H7 (cell line): ENCODE data around the gene AFDN. TPM values are rescaled to one million over a fixed set of nuclear protein-coding genes. Genes with fewer than 3 reads are reported as not detected.

ENCODE experiments used
- DNase-seq: peaks from one replicate; pipeline ENCODE4 v3.0.0; 2012
- H3K27me3 ChIP-seq: 2 replicates; pipeline ENCODE4 v1.6.0; 2011; ENCODE audit warnings: mild to moderate bottlenecking, low read length; ENCODE audit not compliant: control insufficient read depth, insufficient read depth
- H3K36me3 ChIP-seq: replicated peaks from 2 replicates; pipeline ENCODE4 v1.5.1; 2011; ENCODE audit warnings: low read length; ENCODE audit not compliant: control insufficient read depth, insufficient read depth
- H3K4me3 ChIP-seq: 2 replicates; pipeline ENCODE4 v1.5.1; 2011; ENCODE audit warnings: low read depth, mild to moderate bottlenecking, control low read depth, low read length, moderate library complexity; ENCODE audit not compliant: insufficient read depth
- total RNA-seq: library from RNA; depleted of rRNA; stranded (reverse); fragments of >200 nt; shearing (Covaris generic); gene quantifications from 2 replicates; pipeline ENCODE4 v1.2.3, GENCODE V29; 2014

AFDN gene
- total RNA-seq, 1 experiment from 2014 or later: 67.6 TPM

GRCh38 chr6:167976708-167977107, 150.0 kb downstream of the AFDN start:
- Histone ChIP-seq H3K36me3 (no peaks in the 10 kb centered on the region), H3K4me3 (no peak overlapping the region), H3K27me3 (no peaks in the 10 kb centered on the region)
- DNase-seq: no peak

DNA sequence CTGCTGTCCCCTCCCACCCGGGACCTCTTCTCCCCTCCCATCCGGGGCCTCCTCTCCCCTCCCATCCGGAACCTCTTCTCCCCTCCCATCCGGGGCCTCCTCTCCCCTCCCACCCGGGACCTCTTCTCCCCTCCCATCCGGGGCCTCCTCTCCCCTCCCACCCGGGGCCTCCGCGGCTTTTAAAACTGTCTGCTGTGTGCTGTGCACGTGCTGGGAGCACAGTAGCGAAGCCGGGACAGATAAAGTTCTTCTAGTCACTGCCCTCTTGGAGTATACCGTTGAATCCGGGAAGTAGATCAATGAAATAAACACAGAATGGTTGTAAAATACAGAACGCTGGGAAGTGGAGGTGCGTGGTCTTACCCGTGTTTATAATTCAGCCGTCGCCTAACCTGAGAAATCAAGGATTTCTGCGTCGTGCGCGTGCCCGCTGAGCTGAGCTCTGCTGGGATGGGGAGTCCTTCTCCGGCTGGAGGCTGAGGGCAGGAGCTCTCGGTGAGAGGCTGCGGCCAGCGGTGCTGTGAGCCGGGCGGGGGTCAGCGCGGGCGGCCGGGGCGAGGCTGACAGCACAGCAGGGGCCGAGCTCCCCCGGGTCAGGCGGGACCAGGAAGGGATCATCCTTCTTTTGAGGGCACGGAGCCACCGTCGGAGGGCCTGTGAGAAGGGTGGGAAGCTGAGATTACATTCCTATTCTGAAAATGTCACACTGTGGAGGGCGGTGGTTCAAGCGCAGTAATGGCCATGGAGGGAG, 151.2 kb downstream of the AFDN start:
- Histone ChIP-seq H3K4me3 (no peak overlapping the region), H3K36me3 (no peaks in the 10 kb centered on the region), H3K27me3 (no peaks in the 10 kb centered on the region)
- no peak for DNase-seq

GRCh38 chr6:167978607-167979006, 151.9 kb downstream of the AFDN start:
- no peaks in the 10 kb centered on the region for H3K36me3 ChIP-seq
- H3K27me3 ChIP-seq: no peaks in the 10 kb centered on the region
- no peak overlapping the region for H3K4me3 ChIP-seq
- DNase-seq: no peak

DNA sequence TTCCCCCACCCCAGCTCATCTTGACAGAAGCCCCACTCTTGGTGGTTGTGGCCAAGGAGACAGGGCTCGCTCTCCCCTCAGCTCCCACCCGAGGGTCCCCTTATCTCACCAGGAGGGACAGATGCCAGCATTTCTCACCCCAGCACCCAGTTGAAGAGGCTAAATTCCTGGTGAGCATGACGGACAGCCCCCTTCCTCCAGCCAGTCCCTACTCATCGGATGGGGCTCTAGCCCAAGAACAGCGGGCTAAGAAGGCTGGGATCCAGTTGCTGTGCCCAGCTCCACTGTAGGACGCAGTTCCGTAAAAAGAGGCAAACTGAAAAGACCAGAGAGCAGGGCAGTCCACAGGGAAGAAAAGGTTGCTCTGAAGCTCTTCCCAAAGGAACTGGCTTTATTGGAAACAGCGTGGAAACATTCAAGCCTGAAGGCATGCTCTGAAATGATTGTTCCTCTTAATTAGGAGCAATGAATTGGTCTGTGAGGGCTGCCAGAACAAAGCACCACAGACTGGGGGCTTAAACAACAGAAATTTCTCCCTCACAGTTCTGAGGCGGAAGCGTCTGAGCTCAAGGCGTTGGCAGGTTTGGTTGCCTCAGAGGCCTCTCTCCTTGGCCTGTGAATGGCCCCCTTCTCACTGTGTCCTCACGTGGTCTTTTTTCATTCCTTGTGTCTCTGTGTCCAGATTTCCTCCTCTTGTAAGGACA, 152.9 kb downstream of the AFDN start:
- Histone ChIP-seq H3K36me3 (no peaks in the 10 kb centered on the region), H3K27me3 (no peaks in the 10 kb centered on the region), H3K4me3 (no peak overlapping the region)
- DNase-seq: no peak

- Histone ChIP-seq H3K4me3 (no peak overlapping the region), H3K27me3 (no peaks in the 10 kb centered on the region), H3K36me3 (no peaks in the 10 kb centered on the region)
- DNase-seq: no peak
These were observed 154.3 kb downstream of the AFDN start for GRCh38 chr6:167980911-167981580.

- Histone ChIP-seq H3K36me3 (no peaks in the 10 kb centered on the region), H3K4me3 (no peak overlapping the region), H3K27me3 (no peaks in the 10 kb centered on the region)
- no peak for DNase-seq
These were observed 155.3 kb downstream of the AFDN start for GRCh38 chr6:167981916-167982462.

- H3K4me3 ChIP-seq: no peak overlapping the region
- H3K36me3 ChIP-seq: no peaks in the 10 kb centered on the region
- H3K27me3 ChIP-seq: no peaks in the 10 kb centered on the region
- no peak for DNase-seq
These were observed 157.5 kb downstream of the AFDN start for GRCh38 chr6:167984144-167984719.

GRCh38 chr6:167984876-167985604, 158.3 kb downstream of the AFDN start:
- H3K4me3 ChIP-seq: no peak overlapping the region
- no peaks in the 10 kb centered on the region for H3K27me3 ChIP-seq
- no peak for DNase-seq
- no peaks in the 10 kb centered on the region for H3K36me3 ChIP-seq

DNA sequence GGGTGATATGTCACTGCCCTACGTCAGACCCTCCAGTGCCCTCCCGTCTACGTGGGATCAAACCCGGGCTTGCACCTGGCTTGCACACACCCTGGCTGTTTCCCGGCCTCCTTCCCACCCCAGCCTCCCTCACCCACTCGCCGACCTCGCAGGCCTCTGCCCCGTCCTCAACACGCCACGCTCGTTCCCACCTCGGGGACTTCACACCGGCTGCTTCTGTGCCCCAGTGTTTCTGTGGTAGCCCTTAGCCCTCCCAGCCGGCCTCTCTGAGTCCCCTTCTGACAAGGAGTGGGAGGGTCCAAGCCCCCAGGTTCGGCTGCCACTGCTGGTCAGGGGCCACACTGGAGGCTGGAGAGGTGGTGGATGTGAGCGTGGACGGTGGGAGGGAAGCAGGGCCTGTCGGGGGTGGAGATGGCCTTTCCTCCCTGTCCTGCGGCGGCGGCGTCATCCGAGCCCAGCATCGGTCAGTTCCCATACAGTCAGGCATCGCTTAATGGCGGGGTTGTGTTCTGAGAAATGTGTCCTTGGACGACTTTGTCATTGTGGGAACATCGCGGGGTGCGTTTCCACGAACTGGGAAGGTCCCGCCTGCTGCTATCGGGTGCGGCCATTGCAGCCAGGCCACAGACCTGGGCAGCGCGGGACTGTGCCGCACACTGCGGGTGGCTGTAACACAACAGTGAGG, 159.3 kb downstream of the AFDN start:
- DNase-seq: no peak
- Histone ChIP-seq H3K27me3 (no peaks in the 10 kb centered on the region), H3K36me3 (no peaks in the 10 kb centered on the region), H3K4me3 (no peak overlapping the region)

GRCh38 chr6:167987396-167988153, 160.9 kb downstream of the AFDN start:
- Histone ChIP-seq H3K4me3 (no peak overlapping the region), H3K27me3 (no peaks in the 10 kb centered on the region), H3K36me3 (no peaks in the 10 kb centered on the region)
- no peak for DNase-seq

GRCh38 chr6:167988154-167988495, 161.4 kb downstream of the AFDN start:
- Histone ChIP-seq H3K27me3 (no peaks in the 10 kb centered on the region), H3K36me3 (no peaks in the 10 kb centered on the region), H3K4me3 (no peak overlapping the region)
- DNase-seq: no peak

GRCh38 chr6:167988945-167989841, 162.5 kb downstream of the AFDN start:
- Histone ChIP-seq H3K4me3 (no peak overlapping the region), H3K36me3 (no peaks in the 10 kb centered on the region), H3K27me3 (no peaks in the 10 kb centered on the region)
- no peak for DNase-seq
